OCI-LY3 (cell line): Measurements from ENCODE around the gene DNA2.

Source experiments
- H2AFZ ChIP-seq: fragments of 200-600, 300-600 bp; shearing (Covaris generic); 2 replicates; pipeline ENCODE4 v1.6.0; 2014; ENCODE audit warnings: antibody characterized with exemption, low read depth, low read length
- H3K27ac ChIP-seq: fragments of 200-600, 300-600 bp; sonication (generic); 2 replicates; pipeline ENCODE4 v1.5.1; 2014; ENCODE audit warnings: mild to moderate bottlenecking, low read length, moderate library complexity, mixed read lengths
- H3K27me3 ChIP-seq: fragments of 200-600, 300-600 bp; sonication (generic); 2 replicates; pipeline ENCODE4 v1.6.1; 2014; ENCODE audit warnings: low read depth, low read length, mixed read lengths
- H3K36me3 ChIP-seq: fragments of 200-600, 300-600 bp; sonication (generic); replicated peaks from 2 replicates; pipeline ENCODE3; 2014; ENCODE audit warnings: low read depth, low read length, mixed read lengths
- H3K4me1 ChIP-seq: fragments of 300-600, 200-600 bp; sonication (generic); 2 replicates; pipeline ENCODE4 v1.6.1; 2014; ENCODE audit warnings: low read length, mixed read lengths
- H3K4me2 ChIP-seq: fragments of 200-600, 300-600 bp; sonication (generic); 2 replicates; pipeline ENCODE4 v1.6.1; 2014; ENCODE audit warnings: low read length, mixed read lengths
- H3K4me3 ChIP-seq: fragments of 300-600, 200-600 bp; sonication (generic); 2 replicates; pipeline ENCODE4 v1.5.1; 2014; ENCODE audit warnings: antibody characterized with exemption, mild to moderate bottlenecking, low read length, moderate library complexity
- H3K79me2 ChIP-seq: fragments of 300-600, 200-600 bp; shearing (Covaris generic); 2 replicates; pipeline ENCODE4 v1.6.1; 2014; ENCODE audit warnings: mild to moderate bottlenecking, low read length, mixed read lengths
- H3K9ac ChIP-seq: fragments of 300-600, 200-600 bp; shearing (Covaris generic); 2 replicates; pipeline ENCODE4 v1.6.0; 2014; ENCODE audit warnings: mild to moderate bottlenecking, low read length, moderate library complexity
- H3K9me3 ChIP-seq: fragments of 200-600, 300-600 bp; shearing (Covaris generic); 2 replicates; pipeline ENCODE4 v1.6.1; 2014; ENCODE audit warnings: low read length, mixed read lengths; ENCODE audit not compliant: insufficient read depth
- H4K20me1 ChIP-seq: fragments of 200-600, 300-600 bp; sonication (generic); 2 replicates; pipeline ENCODE4 v1.6.1; 2016; ENCODE audit warnings: low read length, mixed read lengths; ENCODE audit not compliant: insufficient read depth
- EZH2phosphoT487 ChIP-seq: fragments of 200-600 bp; shearing (Covaris generic); IDR thresholded peaks from 2 replicates; pipeline ENCODE4 v1.6.1; 2018; ENCODE audit warnings: antibody characterized with exemption, mixed run types, low read depth
- TF ChIP-seq, protein P1 (sequence below): fragments of 200-600, 300-600 bp; sonication (generic); IDR thresholded peaks from 2 replicates; pipeline ENCODE4 v1.5.1; 2014; ENCODE audit warnings: antibody characterized with exemption, low read length, low read depth

DNA2 gene

DNA sequence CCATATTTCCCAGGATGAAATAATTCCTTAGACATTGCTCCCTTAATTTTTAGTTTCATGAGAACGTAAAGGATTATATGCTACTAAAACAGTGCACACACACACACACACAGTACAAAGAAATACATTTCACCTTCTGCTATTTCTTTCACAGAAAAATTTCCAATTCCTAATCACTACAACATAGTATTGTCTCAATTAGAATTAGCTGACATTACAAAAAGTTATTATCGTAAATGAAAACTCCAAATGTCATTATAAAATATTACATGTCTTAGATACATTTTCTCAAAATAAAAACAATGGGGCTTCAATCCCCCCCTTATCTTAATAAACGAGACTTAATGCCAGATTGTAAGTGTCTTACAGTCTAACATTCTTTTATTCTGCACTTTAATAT is 52.4 kb downstream of the DNA2 start:
- Histone ChIP-seq H3K27ac (no peak overlapping the region), H2AFZ (no peak overlapping the region), H3K36me3 (peaks cover 16% of the 10 kb centered on the region), H3K4me1 (no peaks in the 10 kb centered on the region), H3K4me2 (no peak overlapping the region), H3K27me3 (no peaks in the 10 kb centered on the region), H3K9ac (no peak overlapping the region), H3K4me3 (no peak overlapping the region), H3K79me2 (no peaks in the 10 kb centered on the region), H3K9me3 (no peaks in the 10 kb centered on the region), H4K20me1 (no peaks in the 10 kb centered on the region)
- TF ChIP-seq EZH2phosphoT487, result no peak
- TF ChIP-seq, protein P1, sequence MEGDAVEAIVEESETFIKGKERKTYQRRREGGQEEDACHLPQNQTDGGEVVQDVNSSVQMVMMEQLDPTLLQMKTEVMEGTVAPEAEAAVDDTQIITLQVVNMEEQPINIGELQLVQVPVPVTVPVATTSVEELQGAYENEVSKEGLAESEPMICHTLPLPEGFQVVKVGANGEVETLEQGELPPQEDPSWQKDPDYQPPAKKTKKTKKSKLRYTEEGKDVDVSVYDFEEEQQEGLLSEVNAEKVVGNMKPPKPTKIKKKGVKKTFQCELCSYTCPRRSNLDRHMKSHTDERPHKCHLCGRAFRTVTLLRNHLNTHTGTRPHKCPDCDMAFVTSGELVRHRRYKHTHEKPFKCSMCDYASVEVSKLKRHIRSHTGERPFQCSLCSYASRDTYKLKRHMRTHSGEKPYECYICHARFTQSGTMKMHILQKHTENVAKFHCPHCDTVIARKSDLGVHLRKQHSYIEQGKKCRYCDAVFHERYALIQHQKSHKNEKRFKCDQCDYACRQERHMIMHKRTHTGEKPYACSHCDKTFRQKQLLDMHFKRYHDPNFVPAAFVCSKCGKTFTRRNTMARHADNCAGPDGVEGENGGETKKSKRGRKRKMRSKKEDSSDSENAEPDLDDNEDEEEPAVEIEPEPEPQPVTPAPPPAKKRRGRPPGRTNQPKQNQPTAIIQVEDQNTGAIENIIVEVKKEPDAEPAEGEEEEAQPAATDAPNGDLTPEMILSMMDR, result no peak

GRCh38 chr10:68408898-68409518 is 62.8 kb downstream of the DNA2 start:
- Histone ChIP-seq H3K4me2 (no peak overlapping the region), H3K27me3 (no peaks in the 10 kb centered on the region), H3K4me1 (peaks cover 7% of the 10 kb centered on the region; the same call in 1 of the 2 replicates), H3K9me3 (no peaks in the 10 kb centered on the region), H3K4me3 (no peak overlapping the region), H3K27ac (no peak overlapping the region), H4K20me1 (peaks cover 10% of the 10 kb centered on the region; the same call in 1 of the 2 replicates), H3K79me2 (peaks cover 24% of the 10 kb centered on the region), H3K36me3 (no peaks in the 10 kb centered on the region), H3K9ac (no peak overlapping the region), H2AFZ (no peak overlapping the region)
- TF ChIP-seq, protein P1, result no peak
- TF ChIP-seq EZH2phosphoT487, result no peak

DNA sequence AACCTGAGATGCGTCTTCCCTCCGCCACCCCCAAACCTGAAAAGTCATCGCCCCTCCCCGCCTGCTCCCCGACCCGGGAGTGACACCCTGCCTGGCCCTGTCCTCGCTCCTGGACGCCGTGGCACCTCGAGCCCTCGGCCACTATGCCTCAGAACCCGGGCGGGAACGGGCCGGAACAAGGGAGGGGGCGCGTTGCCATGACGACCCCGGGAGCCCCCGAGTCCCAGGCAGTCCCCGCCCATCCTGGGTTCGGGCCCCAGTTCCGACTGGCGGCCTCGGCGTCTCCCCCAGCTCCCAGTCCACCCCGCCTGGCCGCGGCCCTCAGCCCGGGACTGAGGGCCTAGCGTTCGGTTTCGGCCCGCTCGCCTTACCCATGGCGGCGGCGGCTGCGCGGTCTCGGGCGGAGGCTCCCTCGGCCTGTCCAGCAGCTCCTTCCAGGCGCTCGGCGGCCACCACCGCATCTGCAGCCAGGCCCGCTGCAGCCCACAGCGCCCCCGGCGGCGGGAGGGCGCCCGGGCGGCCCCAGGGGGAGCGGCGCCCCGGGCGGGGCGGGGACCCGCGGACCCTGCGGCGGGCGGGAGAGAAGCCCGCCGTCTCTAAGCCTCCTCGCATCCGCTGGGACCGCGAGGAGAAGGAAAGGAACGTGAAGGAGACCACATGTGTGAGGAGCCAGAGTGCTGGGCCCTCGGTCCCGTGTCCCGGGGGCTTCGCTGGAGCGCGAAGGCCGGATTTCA is 64.8 kb downstream of the DNA2 start, which contains the start of gene RUFY2:
TSS of gene RUFY2 (minus strand) at position 463 of the 734 bp plus-strand sequence. CDS start at position 375, 88 bp downstream.
- H3K4me3 ChIP-seq, result peak within 1 kb of the TSS; percentile 93
- peak within 1 kb of the TSS; percentile 86 for H2AFZ ChIP-seq
- peak within 1 kb of the TSS; percentile 82 for H3K9ac ChIP-seq
- no peaks in the 10 kb centered on the region for H3K27me3 ChIP-seq
- peak within 1 kb of the TSS; percentile 40 for H3K27ac ChIP-seq
- H3K4me1 ChIP-seq, result peaks cover 7% of the 10 kb centered on the region; the same call in 1 of the 2 replicates
- H4K20me1 ChIP-seq, result peaks cover 10% of the 10 kb centered on the region; the same call in 1 of the 2 replicates
- no peaks in the 10 kb centered on the region for H3K9me3 ChIP-seq
- no peak for TF ChIP-seq EZH2phosphoT487
- TF ChIP-seq, protein P1, result no peak
- peaks cover 24% of the 10 kb centered on the region for H3K79me2 ChIP-seq
- H3K36me3 ChIP-seq, result no peaks in the 10 kb centered on the region
- H3K4me2 ChIP-seq, result peak within 1 kb of the TSS; percentile 78
